SU-DHL-6 (cell line): ENCODE results near the gene CNTNAP5.

ENCODE experiments used
- H2AFZ ChIP-seq: fragments of 200-600 bp; sonication (generic); 2 replicates; pipeline ENCODE4 v1.6.1; 2014; ENCODE audit warnings: low read depth, mild to moderate bottlenecking, moderate library complexity, mixed read lengths, antibody characterized with exemption, low read length; ENCODE audit not compliant: severe bottlenecking
- H3F3A ChIP-seq: fragments of 200-600 bp; shearing (Covaris generic); 2 replicates; pipeline ENCODE4 v1.6.0; 2016; ENCODE audit warnings: antibody characterized with exemption, mild to moderate bottlenecking; ENCODE audit not compliant: insufficient read depth
- H3K27ac ChIP-seq: fragments of 200-600 bp; sonication (generic); 2 replicates; pipeline ENCODE4 v1.5.1; 2016; ENCODE audit warnings: low read depth, mild to moderate bottlenecking, low read length, moderate library complexity, mixed read lengths
- H3K27me3 ChIP-seq: fragments of 200-600 bp; sonication (generic), shearing (Covaris generic); 2 replicates; pipeline ENCODE4 v1.6.0; 2014; ENCODE audit warnings: mild to moderate bottlenecking, low read length
- H3K36me3 ChIP-seq: fragments of 200-600 bp; sonication (generic); 2 replicates; pipeline ENCODE4 v1.6.1; 2014; ENCODE audit warnings: mild to moderate bottlenecking, low read length, mixed read lengths
- H3K4me2 ChIP-seq: fragments of 300-600, 200-600 bp; shearing (Covaris generic), sonication (generic); 2 replicates; pipeline ENCODE4 v1.6.0; 2014; ENCODE audit warnings: low read length, low read depth, mild to moderate bottlenecking; ENCODE audit not compliant: poor library complexity, severe bottlenecking
- H3K4me3 ChIP-seq: fragments of 200-600 bp; sonication (generic); 2 replicates; pipeline ENCODE4 v1.5.1; 2014; ENCODE audit warnings: antibody characterized with exemption, low read length, mild to moderate bottlenecking, mixed read lengths; ENCODE audit not compliant: insufficient read depth, poor library complexity, severe bottlenecking
- H3K79me2 ChIP-seq: fragments of 200-600 bp; sonication (generic); 2 replicates; pipeline ENCODE4 v1.6.1; 2014; ENCODE audit warnings: mild to moderate bottlenecking, low read length, moderate library complexity; ENCODE audit not compliant: insufficient read depth
- H3K9ac ChIP-seq: fragments of 200-600 bp; sonication (generic); 2 replicates; pipeline ENCODE4 v1.7.0; 2014; ENCODE audit warnings: mild to moderate bottlenecking, low read length
- H3K9me2 ChIP-seq: fragments of 200-600 bp; sonication (generic); replicated peaks from 2 replicates; pipeline ENCODE4 v1.6.1; 2014; ENCODE audit warnings: low read length; ENCODE audit not compliant: insufficient read depth
- H3K9me3 ChIP-seq: fragments of 200-600 bp; sonication (generic); 2 replicates; pipeline ENCODE4 v1.6.1; 2014; ENCODE audit warnings: low read length, mixed read lengths; ENCODE audit not compliant: insufficient read depth
- H4K20me1 ChIP-seq: fragments of 200-600 bp; sonication (generic); 2 replicates; pipeline ENCODE4 v1.6.1; 2014; ENCODE audit warnings: low read depth, mild to moderate bottlenecking, antibody characterized with exemption, low read length, moderate library complexity, mixed read lengths
- CTCF ChIP-seq: fragments of 200-600 bp; sonication (generic); IDR thresholded peaks from one replicate; pipeline ENCODE4 v1.5.1; 2017; ENCODE audit warnings: antibody characterized with exemption, mild to moderate bottlenecking, low read length, moderate library complexity; ENCODE audit not compliant: insufficient read depth, poor library complexity, severe bottlenecking
- EZH2phosphoT487 ChIP-seq: fragments of 200-600 bp; sonication (generic), shearing (Covaris generic); conservative IDR thresholded peaks from 2 replicates; pipeline ENCODE4 v1.6.1; 2018; ENCODE audit warnings: mild to moderate bottlenecking, antibody characterized with exemption, low read length, moderate library complexity, mixed read lengths

CNTNAP5 gene

GRCh38 chr2:124258140-124258880 is 233.2 kb downstream of the CNTNAP5 start:
- Histone ChIP-seq H2AFZ (no peak overlapping the region), H3K4me3 (no peak overlapping the region), H3K4me2 (no peak overlapping the region), H3K9me2 (no peaks in the 10 kb centered on the region), H3K27me3 (no peaks in the 10 kb centered on the region), H3K79me2 (no peaks in the 10 kb centered on the region), H3K27ac (no peak overlapping the region), H3K9ac (no peak overlapping the region), H3K36me3 (no peaks in the 10 kb centered on the region), H3K9me3 (no peaks in the 10 kb centered on the region), H3F3A (no peaks in the 10 kb centered on the region), H4K20me1 (no peaks in the 10 kb centered on the region)
- TF ChIP-seq EZH2phosphoT487 (no peak), CTCF (no peak)

GRCh38 chr2:124261456-124261855 is 236.4 kb downstream of the CNTNAP5 start:
- Histone ChIP-seq H2AFZ (no peak overlapping the region), H3K4me2 (no peak overlapping the region), H3K9ac (no peak overlapping the region), H3K9me2 (no peaks in the 10 kb centered on the region), H3K27ac (no peak overlapping the region), H3K27me3 (no peaks in the 10 kb centered on the region), H3K36me3 (no peaks in the 10 kb centered on the region), H3F3A (no peaks in the 10 kb centered on the region), H4K20me1 (no peaks in the 10 kb centered on the region), H3K4me3 (no peak overlapping the region), H3K79me2 (no peaks in the 10 kb centered on the region), H3K9me3 (no peaks in the 10 kb centered on the region)
- TF ChIP-seq EZH2phosphoT487 (no peak), CTCF (no peak)

GRCh38 chr2:124264551-124265091 is 239.5 kb downstream of the CNTNAP5 start:
- Histone ChIP-seq H3K9me3 (no peaks in the 10 kb centered on the region), H3K9ac (no peak overlapping the region), H3K9me2 (no peaks in the 10 kb centered on the region), H3K27ac (no peak overlapping the region), H3K36me3 (no peaks in the 10 kb centered on the region), H3F3A (no peaks in the 10 kb centered on the region), H3K4me2 (no peak overlapping the region), H2AFZ (no peak overlapping the region), H3K27me3 (no peaks in the 10 kb centered on the region), H3K79me2 (no peaks in the 10 kb centered on the region), H3K4me3 (no peak overlapping the region), H4K20me1 (no peaks in the 10 kb centered on the region)
- TF ChIP-seq EZH2phosphoT487 = no peak
- no peak for TF ChIP-seq CTCF
